NCI-H82 treated with DMSO at 0.1 percent for 48 hours (cell line): Measurements from ENCODE around the gene ITCH.
"Not testable (repeated sequence)": the region's sequence is repeated elsewhere in the genome, so short reads cannot be mapped to it uniquely, and the experiment has no call there.

ENCODE experiments used
- DNase-seq: peaks from one replicate; lab custom pipeline; 2025; ENCODE audit not compliant: unreplicated experiment; lab: John Stamatoyannopoulos, UW

The ITCH gene

GRCh38 chr20:34343458-34344211, 19.4 kb upstream of the ITCH start:
- no peak for DNase-seq

- no peak for DNase-seq
Observed at GRCh38 chr20:34344238-34344637, 18.8 kb upstream of the ITCH start.

- DNase-seq: no peak
Observed at GRCh38 chr20:34345402-34345736, 17.7 kb upstream of the ITCH start.

- not testable (repeated sequence) for DNase-seq
Observed at GRCh38 chr20:34345839-34346532, 17.1 kb upstream of the ITCH start.

GRCh38 chr20:34346533-34346865, 16.6 kb upstream of the ITCH start:
- DNase-seq: not testable (repeated sequence)

GRCh38 chr20:34347571-34347970, 15.5 kb upstream of the ITCH start:
- no peak for DNase-seq

- DNase-seq: no peak
Observed at GRCh38 chr20:34350095-34350494, 13.0 kb upstream of the ITCH start.

- not testable (repeated sequence) for DNase-seq
Observed at GRCh38 chr20:34353467-34353866, 9.6 kb upstream of the ITCH start.

- DNase-seq: no peak
Observed at GRCh38 chr20:34355427-34355826, 7.6 kb upstream of the ITCH start.

- DNase-seq: not testable (repeated sequence)
Observed at GRCh38 chr20:34359729-34360128, 3.3 kb upstream of the ITCH start.

- DNase-seq: no peak
Observed at GRCh38 chr20:34362502-34363061, 491 bp upstream of the ITCH start.

- no peak for DNase-seq
Observed at GRCh38 chr20:34363465-34364222, 571 bp downstream of the ITCH start.

- no peak for DNase-seq
Observed at GRCh38 chr20:34364223-34364506, 1.1 kb downstream of the ITCH start.

- no peak for DNase-seq
Observed at GRCh38 chr20:34365765-34366213, 2.7 kb downstream of the ITCH start.

- DNase-seq: no peak
Observed at GRCh38 chr20:34367155-34367554, 4.1 kb downstream of the ITCH start.

- DNase-seq: not testable (repeated sequence)
Observed at GRCh38 chr20:34367911-34368310, 4.8 kb downstream of the ITCH start.

- no peak for DNase-seq
Observed at GRCh38 chr20:34368547-34368946, 5.5 kb downstream of the ITCH start.

GRCh38 chr20:34369265-34369664, 6.2 kb downstream of the ITCH start:
- DNase-seq: no peak

- no peak for DNase-seq
Observed at GRCh38 chr20:34370062-34370461, 7.0 kb downstream of the ITCH start.

GRCh38 chr20:34373445-34373844, 10.4 kb downstream of the ITCH start:
- no peak for DNase-seq

- no peak for DNase-seq
Observed at GRCh38 chr20:34374209-34374760, 11.2 kb downstream of the ITCH start.
